H1 (cell line): ENCODE data around the gene COL10A1. TPM values are rescaled to one million over a fixed set of nuclear protein-coding genes. Genes with fewer than 3 reads are reported as not detected.

Experiments
- CHD7 ChIP-seq: fragments of 300-600 bp; sonication (generic); IDR thresholded peaks from 2 replicates; pipeline ENCODE4 v1.7.1; 2012; ENCODE audit warnings: low read length, moderate library complexity, mild to moderate bottlenecking, inconsistent platforms; ENCODE audit not compliant: insufficient replicate concordance
- POLR2A ChIP-seq, 2 experiments: IDR thresholded peaks; 1 replicate in 1 of 2; 2 replicates in 1 of 2; pipeline ENCODE4 v1.6.1; 2011; ENCODE audit warnings: low read depth in 2 of 2, low read length in 2 of 2, mild to moderate bottlenecking in 2 of 2; ENCODE audit errors: control extremely low read depth in 1 of 2
- SRF ChIP-seq: IDR thresholded peaks from 2 replicates; pipeline ENCODE4 v1.6.1; 2011; ENCODE audit warnings: mild to moderate bottlenecking, low read depth, low read length, moderate library complexity
- TBP ChIP-seq: IDR thresholded peaks from 2 replicates; pipeline ENCODE4 v1.6.1; 2011; ENCODE audit warnings: low read depth, low read length, improper control_type of control experiment
- TEAD4 ChIP-seq: IDR thresholded peaks from 2 replicates; pipeline ENCODE4 v1.6.1; 2012; ENCODE audit warnings: low read depth, low read length, inconsistent platforms, mixed read lengths
- polyA plus RNA-seq, 7 experiments: library from polyadenylated mRNA; depleted of rRNA in 3 of 7; stranded (reverse) in 5 of 7; unstranded in 2 of 7; fragments of >200 nt in 5 of 7; fragments of 200-250 nt in 2 of 7; gene quantifications; 1 replicate in 5 of 7; 2 replicates in 1 of 7; 4 replicates in 1 of 7; pipeline versions ENCODE4 v1.2.1 to v1.2.3, GENCODE V29; 2011 to 2013; ENCODE audit warnings: missing spikeins in 2 of 7, mixed read lengths in 2 of 7
- total RNA-seq: library from RNA; stranded (reverse); fragmentation: NEBNext Ultra II Directional; extraction: Animal tissue kit (Norgen Biotek cat#: 25700); gene quantifications from 2 replicates; pipeline ENCODE4 v1.2.1, GENCODE V29; 2021

COL10A1 gene
- total and polyA plus RNA-seq, 2 of the 8 experiments (the other 6 are each of a cell fraction or from before 2014, with no cell fraction given): not detected

- no peak for TF ChIP-seq CHD7
- no peak for TF ChIP-seq POLR2A (IDR thresholded peaks at IDR 0.05; ENCODE audit: control extremely low read depth in 1 of 2, low read depth in 2 of 2, low read length in 2 of 2)
- TF ChIP-seq TEAD4: no peak
- no peak for TF ChIP-seq TBP
- TF ChIP-seq SRF: no peak
Measured at GRCh38 chr6:116102873-116103272, 23.1 kb downstream of the COL10A1 start (continued).
